GM21786 (cell line): ENCODE results near the gene PIN1.
A peak's percentile ranks its signal among the peaks of the same experiment; 100 is the strongest.
"Not testable (repeated sequence)": the region's sequence is repeated elsewhere in the genome, so short reads cannot be mapped to it uniquely, and the experiment has no call there.

Experiments used
- ATAC-seq: cut with Tn5 transposase; IDR thresholded peaks from one replicate; pipeline ENCODE4 v1.9.1; 2021; ENCODE audit not compliant: unreplicated experiment

The PIN1 gene

DNA sequence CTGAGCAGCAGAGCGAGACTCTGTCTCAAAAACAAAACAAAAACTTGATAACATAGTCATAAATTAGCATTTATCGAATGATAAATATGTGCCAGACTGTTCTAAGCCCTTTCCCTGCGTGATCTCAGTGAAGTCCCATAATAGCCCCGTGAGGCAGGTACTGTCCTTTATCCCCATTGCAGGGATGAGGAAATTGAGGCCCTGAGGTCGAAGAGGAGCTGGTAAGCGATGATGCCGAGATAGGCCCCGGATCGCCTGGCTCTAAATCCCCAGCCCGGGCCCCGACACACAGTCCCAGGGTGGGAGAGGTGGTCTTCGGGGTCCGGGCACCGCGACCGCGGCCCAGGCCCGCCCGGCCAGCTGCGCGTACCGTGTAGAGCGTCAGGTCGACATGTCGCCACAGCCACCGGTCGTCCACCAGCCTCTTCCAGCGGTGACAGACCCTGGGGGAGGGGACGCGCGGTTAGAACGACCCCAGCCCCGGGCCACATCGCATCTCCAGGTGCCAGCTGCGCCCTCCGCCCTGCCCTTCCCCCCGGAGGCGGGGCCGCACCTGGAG is 16.9 kb upstream of the PIN1 start:
- no peak for ATAC-seq

DNA sequence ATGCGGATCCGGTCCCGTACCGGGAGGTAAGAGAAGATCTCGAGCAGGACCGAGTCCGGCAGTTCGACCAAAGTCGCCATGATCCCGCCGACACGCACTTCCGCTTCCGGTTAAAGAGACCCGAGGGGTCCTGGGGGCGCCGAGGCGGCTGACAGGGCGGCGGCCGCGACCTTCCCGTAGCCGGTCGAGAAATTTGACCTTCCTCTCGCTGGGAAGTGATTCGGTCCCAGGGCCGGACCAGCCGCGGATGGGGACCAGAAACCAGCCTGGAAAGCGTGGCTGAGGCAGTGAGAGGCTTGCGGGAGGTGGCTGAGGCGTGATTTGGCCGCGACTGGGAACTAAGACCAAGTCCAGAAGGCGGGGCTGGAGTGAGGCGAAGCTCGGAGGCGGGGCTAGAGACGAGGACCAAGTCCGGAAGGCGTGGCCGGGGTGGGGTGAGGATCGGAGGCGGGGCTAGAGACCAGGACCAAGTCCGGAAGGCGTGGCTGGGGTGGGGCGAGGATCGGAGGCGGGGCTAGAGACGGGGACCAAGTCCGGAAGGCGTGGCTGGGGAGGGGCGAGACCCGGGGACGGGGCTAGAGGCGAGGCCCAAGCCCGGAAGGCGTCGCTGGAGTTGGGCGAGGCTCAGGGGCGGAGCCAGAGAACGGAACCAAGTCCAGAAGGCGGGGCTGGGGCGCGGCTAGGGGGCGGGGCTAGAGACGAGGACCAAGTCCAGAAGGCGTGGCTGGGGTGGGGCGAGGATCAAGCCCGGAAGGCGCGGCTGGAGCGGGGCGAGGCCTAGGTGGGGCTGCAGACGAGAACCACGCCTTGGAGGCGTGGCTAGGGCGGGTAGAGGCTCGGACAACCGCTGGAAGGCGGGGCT is 16.2 kb upstream of the PIN1 start, which contains the start of gene FBXL12:
TSS of gene FBXL12 (minus strand) at position 346 of the 862 bp plus-strand sequence. CDS start at position 80, 266 bp downstream.
- ATAC-seq, result peak; percentile 77

DNA sequence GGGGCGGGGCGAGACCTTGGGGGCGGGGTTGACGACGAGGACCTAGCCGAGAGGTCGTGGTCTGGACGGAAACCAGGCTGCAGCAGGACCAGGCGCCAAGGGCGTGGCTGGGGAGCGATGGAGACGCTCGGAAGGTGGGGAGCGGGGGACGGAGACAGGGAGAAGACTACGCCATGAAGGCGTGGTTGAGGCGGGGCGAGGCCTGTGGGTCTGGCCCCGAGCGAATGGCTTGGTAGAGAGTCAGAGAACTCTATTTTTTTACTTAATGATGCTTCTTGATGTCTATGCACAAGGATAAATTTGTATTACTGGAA is 15.6 kb upstream of the PIN1 start:
- ATAC-seq, result peak; percentile 57

DNA sequence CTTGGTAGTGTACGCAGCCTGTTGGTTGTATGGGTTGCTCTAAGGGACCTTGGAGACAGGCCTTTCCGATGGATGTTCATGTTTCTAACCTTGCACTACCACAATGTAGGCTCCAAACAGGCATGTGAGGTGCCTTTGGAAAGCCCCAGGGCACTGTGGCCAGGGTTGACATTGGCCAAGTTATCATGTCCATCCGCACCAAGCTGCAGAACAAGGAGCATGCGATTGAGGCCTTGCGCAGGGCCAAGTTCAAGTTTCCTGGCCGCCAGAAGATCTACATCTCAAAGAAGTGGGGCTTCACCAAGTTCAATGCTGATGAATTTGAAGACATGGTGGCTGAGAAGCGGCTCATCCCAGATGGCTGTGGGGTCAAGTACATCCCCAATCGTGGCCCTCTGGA is 15.1 kb upstream of the PIN1 start:
- ATAC-seq, result not testable (repeated sequence)

DNA sequence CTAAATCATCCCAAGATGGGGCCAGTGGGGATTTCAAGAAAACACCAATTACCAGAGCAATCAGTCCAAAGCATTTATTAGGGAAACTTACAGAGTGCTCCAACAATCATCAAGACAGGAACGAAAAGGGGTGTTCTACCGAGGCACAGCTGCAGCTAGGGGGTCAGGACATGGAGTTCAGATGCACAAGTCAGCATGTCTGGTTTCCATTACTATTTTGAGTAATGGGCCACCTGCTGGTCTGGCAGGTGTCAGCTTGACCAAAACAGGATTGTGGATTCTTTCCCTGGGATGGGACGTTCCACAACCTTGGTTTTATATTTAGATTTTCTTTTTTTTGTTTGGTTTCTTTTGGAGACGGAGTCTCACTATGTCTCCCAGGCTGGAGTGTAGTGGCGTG is 11.3 kb upstream of the PIN1 start:
- ATAC-seq, result no peak

DNA sequence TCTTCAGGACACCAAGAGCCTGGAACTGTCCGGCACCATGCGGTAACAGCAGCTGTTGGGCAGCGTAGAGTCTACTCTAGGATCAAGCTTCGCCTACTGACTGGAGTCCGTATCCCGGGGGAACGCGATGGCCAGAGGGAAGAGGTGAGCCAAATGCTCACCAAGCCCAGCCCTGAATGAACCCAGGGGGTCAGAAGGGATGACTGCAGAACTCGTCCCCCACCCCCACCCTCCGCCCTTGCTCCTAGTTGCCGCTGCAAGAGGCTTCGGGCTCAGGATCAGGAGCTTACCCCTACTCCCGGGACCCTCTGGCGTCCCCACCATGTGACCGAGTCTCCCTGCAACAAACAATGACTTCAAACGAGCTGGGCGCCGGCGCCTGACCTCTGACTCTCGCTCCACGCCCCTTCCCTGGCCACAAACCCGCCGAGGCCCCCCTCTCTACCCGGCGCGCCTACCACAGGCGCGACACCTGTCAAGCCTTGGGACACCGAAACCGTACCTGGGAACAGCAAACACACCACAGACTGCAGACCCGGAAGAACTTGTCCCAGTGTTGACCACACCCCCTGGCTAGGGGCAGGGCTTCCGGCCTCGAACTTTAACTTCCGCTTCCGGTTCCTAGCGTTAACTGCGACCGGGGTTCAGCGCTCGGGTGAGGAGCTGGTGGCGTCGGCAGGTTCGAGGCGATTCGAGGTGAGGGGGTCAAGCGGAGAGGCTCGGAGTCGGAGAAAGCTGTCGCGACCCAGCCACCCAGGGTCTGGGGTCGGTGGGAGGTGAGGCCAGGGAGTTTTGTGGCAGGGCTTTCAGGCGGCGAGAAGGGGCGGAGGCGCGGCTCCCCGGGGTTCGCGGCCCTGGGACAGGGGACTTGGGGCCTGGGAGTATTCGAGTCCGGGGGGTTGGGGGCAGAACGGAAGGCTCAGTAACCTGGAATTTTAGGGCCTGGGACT is 7.6 kb upstream of the PIN1 start, which contains the start of gene UBL5:
TSS of gene UBL5 (plus strand) at position 630 of the 950 bp plus-strand sequence. CDS start 420 bp downstream, outside the sequence.
- ATAC-seq, result peak; percentile 91

DNA sequence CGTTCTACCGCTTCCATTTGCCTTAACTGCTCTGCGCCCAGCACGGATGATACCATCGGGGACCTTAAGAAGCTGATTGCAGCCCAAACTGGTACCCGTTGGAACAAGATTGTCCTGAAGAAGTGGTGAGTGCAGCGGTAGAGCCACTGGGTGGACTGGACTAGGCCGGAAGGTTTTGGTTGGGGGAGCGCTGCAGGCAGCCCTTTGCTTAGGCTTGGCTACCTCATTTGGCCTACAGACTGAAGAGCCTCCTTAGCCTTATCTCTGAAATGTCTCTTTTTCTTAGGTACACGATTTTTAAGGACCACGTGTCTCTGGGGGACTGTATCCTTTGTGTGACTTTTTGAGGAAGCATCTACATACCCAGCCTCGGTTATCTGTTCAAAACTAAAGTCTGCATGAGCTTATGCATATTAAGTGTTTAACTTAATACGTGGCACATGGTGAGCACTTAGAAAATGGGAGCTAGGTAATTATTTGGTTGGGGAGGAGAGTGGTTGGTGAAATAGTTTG is 6.5 kb upstream of the PIN1 start:
- no peak for ATAC-seq

DNA sequence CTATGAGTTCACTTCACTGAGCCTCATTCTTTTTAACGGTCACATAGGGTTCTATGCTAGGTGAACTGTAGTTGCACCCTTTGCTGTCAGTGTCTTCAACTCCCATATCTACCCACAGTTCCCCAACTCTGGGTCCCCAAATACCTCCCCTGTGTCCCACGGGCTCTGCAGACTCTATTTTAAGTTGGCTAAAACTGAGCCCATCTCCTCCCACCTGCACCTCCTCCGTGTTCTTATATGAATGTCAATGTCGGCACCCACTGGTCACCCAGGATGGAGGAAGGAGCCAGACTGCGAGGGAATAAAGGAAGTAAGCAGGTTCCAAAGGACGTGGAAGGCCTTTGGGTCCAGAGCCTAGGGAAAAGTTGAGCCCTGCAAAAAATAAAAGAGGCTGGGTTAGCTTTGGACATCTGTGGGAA is 802 bp upstream of the PIN1 start:
- no peak for ATAC-seq

DNA sequence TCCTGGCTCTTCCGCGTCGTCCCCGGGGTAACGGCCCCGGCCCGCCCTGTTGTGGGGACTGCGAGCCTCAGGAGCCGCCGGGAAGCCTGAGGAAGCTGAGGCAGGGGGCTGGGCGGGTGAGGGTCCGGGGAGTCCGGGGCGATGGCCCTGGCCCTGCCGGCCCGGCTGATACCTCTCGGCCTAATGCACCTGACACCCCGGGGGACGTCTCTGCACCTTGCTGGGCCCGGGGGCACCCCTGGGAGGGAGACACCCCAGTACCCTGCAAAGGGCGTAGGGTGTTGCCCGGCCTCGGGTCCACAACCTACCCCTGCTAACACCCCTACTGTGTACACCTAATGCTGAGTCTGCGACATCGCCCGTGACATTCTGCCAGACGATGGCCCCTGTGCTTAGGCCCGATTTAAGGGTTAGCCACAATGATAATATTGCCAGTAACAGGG is 410 bp downstream of the PIN1 start:
- peak; percentile 20 for ATAC-seq

DNA sequence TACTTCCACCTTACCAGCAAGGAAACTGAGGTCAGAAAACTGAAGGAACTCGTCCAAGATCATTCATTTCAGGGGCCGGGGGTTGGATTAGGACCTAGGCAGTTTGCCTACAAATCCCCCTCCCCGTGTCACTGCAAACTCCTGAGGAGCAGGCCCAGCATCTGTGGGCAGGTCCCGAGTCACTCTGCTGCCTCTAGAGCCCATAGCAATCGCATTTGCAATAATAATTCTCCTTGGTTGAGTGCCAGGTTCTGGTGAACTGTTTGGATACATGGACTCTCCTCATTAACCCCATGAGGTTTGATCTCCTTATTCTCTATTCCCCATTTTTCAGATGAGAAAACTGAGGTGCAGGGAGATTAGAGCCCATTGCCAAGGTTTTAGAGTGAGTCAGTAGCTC is 903 bp downstream of the PIN1 start:
- ATAC-seq, result no peak

DNA sequence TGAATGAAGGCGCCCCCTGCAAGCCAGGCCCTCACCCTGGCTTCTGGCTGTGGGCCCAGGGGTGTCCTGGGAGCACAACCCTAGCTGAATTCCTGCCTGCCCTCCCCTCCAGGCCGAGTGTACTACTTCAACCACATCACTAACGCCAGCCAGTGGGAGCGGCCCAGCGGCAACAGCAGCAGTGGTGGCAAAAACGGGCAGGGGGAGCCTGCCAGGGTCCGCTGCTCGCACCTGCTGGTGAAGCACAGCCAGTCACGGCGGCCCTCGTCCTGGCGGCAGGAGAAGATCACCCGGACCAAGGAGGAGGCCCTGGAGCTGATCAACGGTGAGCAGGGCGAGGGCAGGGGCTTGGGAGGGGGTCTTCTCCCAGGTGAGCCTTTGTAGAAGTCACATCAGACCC is 3.2 kb downstream of the PIN1 start:
- no peak for ATAC-seq

DNA sequence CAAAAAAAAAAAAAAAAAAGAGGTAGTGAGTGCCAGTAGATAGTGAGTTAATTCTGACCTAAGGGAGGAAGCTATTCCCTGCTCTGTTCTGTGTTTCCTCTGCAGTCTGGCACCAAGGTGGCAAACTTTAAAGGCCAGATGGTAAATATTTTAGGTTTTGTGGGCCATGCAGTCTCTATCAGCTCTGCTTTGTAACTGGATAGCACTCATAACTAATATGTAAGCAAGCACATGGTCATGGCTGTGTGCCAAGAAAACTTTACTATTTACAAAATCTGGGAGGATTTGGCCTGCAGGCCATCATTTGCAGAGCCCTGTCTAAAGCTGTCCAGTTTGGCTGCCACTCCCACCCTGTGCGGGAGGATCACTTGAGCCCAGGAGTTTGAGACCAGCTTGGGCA is 4.3 kb downstream of the PIN1 start:
- no peak for ATAC-seq

DNA sequence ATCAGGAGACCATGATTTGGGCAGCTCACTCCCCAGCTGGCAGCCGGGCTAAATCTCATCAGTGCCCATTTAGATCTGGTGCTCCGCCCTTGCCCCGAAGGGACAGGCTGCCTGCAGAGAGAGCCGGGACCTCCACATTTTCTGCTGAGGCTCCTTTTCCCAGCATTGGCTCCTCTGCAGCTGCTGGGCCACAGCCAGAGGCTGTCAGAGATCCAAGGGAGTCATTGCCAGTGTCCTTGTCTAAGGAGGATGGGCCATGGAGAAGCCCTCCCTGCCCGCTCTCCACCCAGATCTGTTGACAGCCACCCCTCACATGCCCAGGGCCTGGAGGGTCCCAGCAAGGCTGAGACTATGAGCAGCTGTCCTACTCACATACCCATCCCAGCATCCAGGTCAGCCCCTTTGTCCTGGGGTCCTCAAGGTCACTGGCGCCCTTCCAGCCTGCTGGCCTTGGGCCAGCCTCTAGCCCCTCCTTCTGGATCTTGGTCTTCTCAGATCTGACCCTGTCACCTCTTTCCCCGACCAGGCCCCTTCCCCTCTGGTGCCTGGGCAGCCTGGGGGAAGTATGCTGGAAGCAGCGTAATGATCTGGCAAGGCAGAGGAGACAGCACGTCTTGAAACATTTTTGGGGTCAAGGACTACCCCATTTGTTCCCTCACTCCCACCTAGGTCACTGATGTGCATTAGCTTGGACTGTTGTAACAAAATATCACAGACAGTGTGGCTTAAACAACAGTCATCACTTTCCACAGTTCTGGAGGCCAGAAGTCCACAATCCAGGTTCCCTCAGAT is 7.9 kb downstream of the PIN1 start:
- ATAC-seq, result no peak

DNA sequence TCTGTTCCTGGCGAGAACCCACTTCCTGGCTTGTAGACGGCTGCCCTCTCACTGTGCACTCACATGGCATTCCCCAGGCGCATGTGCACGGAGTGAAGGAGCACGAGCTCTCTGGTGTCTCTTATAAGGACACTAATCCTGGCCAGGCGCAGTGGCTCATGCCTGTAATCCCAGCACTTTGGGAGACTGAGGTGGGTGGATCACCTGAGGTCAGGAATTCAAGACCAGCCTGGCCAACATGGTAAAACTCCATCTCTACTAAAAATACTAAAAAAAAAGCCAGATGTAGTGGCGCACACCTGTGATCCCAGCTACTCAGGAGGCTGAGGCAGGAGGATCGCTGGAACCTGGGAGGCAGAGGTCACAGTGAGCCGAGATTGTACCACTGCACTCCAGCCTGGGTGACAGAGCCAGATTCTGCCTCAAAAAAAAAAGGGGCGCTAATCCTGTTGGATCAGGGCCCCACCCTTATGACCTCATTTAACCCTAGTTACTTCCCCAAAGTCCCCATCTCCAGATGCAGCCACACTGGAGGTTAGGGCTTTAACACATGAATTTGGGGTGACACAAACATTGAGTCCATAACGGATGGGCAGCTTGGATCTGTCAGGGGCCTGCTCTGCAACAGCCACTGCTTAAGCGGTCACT is 8.6 kb downstream of the PIN1 start:
- not testable (repeated sequence) for ATAC-seq

DNA sequence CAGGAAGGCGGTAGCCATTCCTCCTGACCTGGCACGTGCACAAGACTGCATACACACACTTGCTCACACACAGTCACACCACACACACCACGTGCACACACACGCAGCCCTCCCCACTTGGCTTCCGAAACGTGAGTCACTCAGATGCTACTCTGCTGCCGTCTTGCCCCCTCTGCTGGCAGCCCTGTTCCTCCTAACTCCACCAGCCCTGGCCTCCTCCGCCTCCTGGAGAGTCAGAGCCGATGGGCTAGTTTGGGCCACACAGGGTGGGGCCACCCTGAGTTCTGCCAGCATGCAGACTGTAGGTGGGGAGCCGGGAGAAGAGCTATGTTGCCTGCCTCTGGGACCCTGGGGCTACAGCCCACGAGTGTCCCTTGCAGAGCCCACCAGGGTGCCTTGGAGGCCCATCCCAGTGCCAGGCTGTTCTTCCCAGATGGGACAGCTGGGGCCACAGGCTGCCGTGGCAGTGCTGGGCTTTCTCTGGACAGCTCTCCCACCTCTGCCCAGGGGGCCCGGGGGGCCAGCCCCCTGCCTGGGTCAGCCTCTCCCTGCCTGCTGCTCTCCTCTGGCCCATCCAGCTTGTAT is 12.1 kb downstream of the PIN1 start:
- ATAC-seq, result no peak

DNA sequence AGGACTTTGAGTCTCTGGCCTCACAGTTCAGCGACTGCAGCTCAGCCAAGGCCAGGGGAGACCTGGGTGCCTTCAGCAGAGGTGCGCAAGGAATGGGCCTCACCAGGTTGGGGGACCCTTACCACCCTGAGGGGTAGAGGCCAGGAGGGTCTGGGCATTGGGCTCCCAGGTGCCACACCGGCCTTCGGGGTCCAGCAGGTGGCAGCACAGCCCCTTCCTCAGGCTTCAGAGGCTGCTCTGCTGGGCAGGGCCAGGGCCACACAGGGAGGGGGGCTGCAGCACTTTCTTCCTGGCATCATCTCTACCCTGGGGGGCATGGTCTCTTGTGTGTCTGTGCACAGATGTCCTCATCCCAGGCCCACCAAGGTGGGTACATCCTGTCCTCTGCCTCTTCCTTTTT is 12.9 kb downstream of the PIN1 start:
- no peak for ATAC-seq

DNA sequence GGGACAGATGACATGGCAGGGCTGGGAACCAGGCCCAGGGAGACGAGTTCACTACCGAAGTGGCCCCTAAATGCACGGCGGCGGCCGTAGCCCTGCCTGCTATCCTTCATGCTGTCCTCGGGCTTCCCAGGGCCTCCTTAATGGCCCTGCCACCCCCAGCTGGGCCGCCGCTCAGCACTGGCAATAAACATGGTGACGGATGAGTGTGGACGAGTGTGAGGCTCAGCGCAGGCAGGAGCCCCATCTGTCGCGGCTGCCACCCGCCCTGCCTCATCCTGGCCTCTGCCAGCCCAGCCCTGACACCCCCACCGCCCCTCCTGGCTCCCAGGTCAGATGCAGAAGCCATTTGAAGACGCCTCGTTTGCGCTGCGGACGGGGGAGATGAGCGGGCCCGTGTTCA is 13.6 kb downstream of the PIN1 start:
- ATAC-seq, result no peak

DNA sequence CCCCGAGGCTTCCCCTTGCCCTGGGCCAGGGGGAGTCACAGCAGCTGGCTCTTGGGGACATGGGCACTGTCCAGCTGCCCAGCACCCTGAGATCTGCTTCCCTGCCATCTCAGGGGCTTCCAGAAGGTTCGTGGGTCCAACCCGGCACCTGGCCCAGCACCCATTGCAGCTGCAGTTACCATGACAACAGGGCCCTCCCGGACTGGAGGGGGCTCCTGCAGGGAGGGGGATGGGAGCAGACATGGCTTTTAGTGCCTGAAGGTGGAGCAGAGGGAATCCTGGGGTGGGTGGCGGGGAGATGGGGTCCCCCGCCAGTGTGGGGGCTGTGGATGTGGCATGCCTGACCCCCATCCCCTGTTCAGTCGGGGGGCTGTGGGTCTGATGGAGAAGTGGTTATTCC is 14.7 kb downstream of the PIN1 start:
- no peak for ATAC-seq

DNA sequence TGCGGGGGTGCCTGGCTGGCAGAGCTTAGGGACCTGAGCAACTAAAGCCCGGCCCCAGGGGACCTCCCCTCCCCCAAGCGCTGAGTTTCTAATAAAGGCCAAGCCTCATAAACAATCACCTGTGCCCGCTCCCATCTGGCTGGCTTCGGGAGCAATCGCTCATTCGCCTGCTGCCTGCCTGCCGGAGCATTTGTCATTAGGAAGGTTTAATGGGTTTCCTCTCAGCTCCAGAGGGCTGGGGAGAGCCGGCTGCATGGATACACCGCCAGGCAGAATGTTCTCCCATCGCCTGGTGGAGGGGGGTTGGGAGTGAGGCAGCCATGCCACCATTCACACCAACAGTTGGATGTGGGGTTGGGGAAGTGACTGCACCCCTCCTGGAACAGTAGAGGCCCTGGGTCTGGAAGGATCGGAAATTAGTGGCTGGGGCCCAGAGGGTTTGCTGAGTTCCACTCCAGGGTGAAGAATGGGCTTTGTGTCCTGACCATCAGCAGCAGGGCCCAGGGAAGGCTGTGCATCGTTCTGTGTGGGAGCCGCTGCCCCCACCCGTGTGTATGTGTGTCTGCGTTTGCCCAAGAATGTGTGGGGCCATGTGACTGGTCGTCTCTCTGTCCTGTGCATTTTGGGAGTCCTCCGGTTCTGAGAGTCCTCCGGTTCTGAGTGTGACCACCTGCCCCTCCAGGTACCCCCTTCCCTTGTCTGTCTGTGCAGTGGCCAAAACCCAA is 15.3 kb downstream of the PIN1 start:
- no peak for ATAC-seq
